Measurements from ENCODE around the gene AMY1B. TPM values are rescaled to one million over a fixed set of nuclear protein-coding genes. Genes with fewer than 3 reads are reported as not detected.
"Not testable (repeated sequence)": the region's sequence is repeated elsewhere in the genome, so short reads cannot be mapped to it uniquely, and the experiment has no call there.

The AMY1B gene
- not detected for total RNA-seq

GRCh38 chr1:103696110-103696509 is at the start of gene AMY1B:
TSS of gene AMY1B (minus strand) at chr1:103696210. CDS start at chr1:103695639, 571 bp downstream.
- H3K27ac Mint-ChIP-seq; ATAC-seq (replicated peaks in 1 of 2); H3K4me3 Mint-ChIP-seq; H3K27me3 Mint-ChIP-seq (ENCODE audit: low read depth); H3K9me3 Mint-ChIP-seq; H3K4me1 Mint-ChIP-seq (ENCODE audit: low read depth); DNase-seq; H3K36me3 Mint-ChIP-seq (ENCODE audit: insufficient read depth in 2 of 2): not testable (repeated sequence)

DNA sequence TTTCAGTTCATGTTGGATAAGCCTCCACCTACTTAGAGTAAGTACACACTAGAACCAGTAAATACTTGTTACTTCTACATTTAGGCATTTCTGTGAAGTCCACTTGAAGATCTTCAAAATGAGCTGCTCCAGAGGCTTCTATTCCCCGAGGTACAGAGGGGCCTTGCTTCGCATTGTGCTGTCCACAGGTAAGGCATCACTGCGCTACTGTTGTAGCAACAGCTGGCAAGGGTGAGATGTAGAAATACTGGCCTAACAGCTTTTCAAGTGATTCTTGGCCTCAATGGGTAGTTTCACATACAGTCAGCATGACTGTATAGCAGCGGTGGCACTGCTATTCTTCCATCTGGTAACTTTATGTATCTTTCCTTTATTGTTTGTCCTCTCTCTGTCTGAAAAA is 49.0 kb upstream of the AMY1B start:
- H3K9me3 Mint-ChIP-seq; H3K4me3 Mint-ChIP-seq; ATAC-seq (replicated peaks in 1 of 2); H3K4me1 Mint-ChIP-seq (ENCODE audit: low read depth); H3K27me3 Mint-ChIP-seq (ENCODE audit: low read depth); H3K36me3 Mint-ChIP-seq (ENCODE audit: insufficient read depth in 2 of 2); H3K27ac Mint-ChIP-seq; DNase-seq: not testable (repeated sequence)

- H3K4me1 Mint-ChIP-seq (ENCODE audit: low read depth); ATAC-seq (replicated peaks in 1 of 2); H3K36me3 Mint-ChIP-seq (ENCODE audit: insufficient read depth in 2 of 2); H3K27ac Mint-ChIP-seq; H3K27me3 Mint-ChIP-seq (ENCODE audit: low read depth); H3K4me3 Mint-ChIP-seq; DNase-seq; H3K9me3 Mint-ChIP-seq: not testable (repeated sequence)
These were observed 48.4 kb upstream of the AMY1B start for GRCh38 chr1:103744449-103744848.

DNA sequence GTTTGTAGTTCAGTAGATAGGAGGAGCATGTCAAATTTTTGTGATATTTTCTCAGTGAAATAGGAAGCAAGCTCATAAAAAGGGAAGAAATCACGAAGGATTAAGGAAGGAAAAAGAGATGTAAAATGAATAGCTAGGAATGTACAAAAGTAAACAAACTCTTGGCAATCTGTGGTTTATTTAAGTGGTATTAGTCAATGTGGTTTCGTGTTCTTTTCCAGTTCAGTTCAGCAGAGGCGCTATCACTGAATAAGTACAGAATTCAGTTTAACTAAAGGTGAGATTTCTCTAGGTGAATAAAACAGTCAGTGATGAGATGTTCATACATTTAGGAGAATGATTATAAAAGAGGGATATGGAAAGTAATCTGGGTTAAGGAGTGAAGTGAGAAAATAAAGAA is 42.0 kb upstream of the AMY1B start:
- not testable (repeated sequence) for DNase-seq; H3K4me3 Mint-ChIP-seq; H3K27me3 Mint-ChIP-seq (ENCODE audit: low read depth)

DNA sequence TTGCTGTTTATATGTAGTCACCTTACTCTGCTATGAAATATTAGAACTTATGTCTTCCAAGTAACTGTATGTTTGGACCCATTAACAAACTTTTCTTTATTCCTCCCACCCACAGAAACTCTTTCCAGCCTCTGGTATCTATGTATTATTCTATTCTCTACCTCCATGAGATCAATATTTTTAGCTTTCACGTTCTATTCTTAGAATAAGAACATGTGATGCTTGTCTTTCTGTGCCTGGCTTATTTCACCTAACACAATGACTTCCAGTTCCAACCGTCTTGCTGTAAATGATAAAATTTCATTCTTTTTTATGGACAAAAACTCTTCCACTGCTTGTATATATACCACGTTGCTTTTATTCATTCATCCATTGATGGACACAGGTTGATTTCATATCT is 39.3 kb upstream of the AMY1B start:
- not testable (repeated sequence) for ATAC-seq (replicated peaks in 1 of 2); H3K27ac Mint-ChIP-seq; H3K36me3 Mint-ChIP-seq (ENCODE audit: insufficient read depth in 2 of 2); H3K27me3 Mint-ChIP-seq (ENCODE audit: low read depth); DNase-seq; H3K4me3 Mint-ChIP-seq; H3K4me1 Mint-ChIP-seq (ENCODE audit: low read depth); H3K9me3 Mint-ChIP-seq

More for the DNA sequence above, 42.0 kb upstream of the AMY1B start:
- not testable (repeated sequence) for H3K4me1 Mint-ChIP-seq (ENCODE audit: low read depth); ATAC-seq (replicated peaks in 1 of 2); H3K27ac Mint-ChIP-seq; H3K9me3 Mint-ChIP-seq; H3K36me3 Mint-ChIP-seq (ENCODE audit: insufficient read depth in 2 of 2)

GRCh38 chr1:103721473-103721872 is 25.5 kb upstream of the AMY1B start:
- H3K4me3 Mint-ChIP-seq; ATAC-seq (replicated peaks in 1 of 2); H3K27me3 Mint-ChIP-seq (ENCODE audit: low read depth); H3K9me3 Mint-ChIP-seq; DNase-seq; H3K36me3 Mint-ChIP-seq (ENCODE audit: insufficient read depth in 2 of 2); H3K4me1 Mint-ChIP-seq (ENCODE audit: low read depth); H3K27ac Mint-ChIP-seq: not testable (repeated sequence)

DNA sequence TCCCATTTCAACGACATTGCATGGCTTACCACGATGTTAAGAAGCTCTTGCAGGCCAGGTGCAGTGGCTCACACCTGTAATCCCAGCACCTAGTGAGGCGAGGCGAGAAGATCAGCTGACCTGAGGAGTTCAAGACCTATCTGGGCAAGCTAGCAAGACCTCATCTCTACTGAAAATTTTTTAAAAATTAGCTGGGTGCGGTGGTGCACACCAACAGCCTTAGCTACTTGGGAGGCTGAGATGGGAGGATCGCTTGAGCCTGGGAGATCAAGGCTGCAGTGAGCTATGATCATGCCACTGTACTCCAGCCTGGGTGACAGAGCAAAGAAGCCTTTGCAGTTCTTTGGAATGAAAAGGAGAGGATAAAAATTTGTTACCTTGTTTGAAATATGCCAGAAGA is 21.4 kb upstream of the AMY1B start:
- H3K27ac Mint-ChIP-seq; H3K4me1 Mint-ChIP-seq (ENCODE audit: low read depth): not testable (repeated sequence)

DNA sequence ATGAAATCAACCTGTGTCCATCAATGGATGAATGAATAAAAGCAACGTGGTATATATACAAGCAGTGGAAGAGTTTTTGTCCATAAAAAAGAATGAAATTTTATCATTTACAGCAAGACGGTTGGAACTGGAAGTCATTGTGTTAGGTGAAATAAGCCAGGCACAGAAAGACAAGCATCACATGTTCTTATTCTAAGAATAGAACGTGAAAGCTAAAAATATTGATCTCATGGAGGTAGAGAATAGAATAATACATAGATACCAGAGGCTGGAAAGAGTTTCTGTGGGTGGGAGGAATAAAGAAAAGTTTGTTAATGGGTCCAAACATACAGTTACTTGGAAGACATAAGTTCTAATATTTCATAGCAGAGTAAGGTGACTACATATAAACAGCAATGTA is 14.4 kb upstream of the AMY1B start:
- not testable (repeated sequence) for H3K9me3 Mint-ChIP-seq; H3K4me3 Mint-ChIP-seq; H3K4me1 Mint-ChIP-seq (ENCODE audit: low read depth); H3K27me3 Mint-ChIP-seq (ENCODE audit: low read depth); H3K27ac Mint-ChIP-seq; DNase-seq; ATAC-seq (replicated peaks in 1 of 2); H3K36me3 Mint-ChIP-seq (ENCODE audit: insufficient read depth in 2 of 2)

More for the DNA sequence above, 21.4 kb upstream of the AMY1B start:
- H3K4me3 Mint-ChIP-seq; ATAC-seq (replicated peaks in 1 of 2); DNase-seq; H3K27me3 Mint-ChIP-seq (ENCODE audit: low read depth); H3K36me3 Mint-ChIP-seq (ENCODE audit: insufficient read depth in 2 of 2); H3K9me3 Mint-ChIP-seq: not testable (repeated sequence)

DNA sequence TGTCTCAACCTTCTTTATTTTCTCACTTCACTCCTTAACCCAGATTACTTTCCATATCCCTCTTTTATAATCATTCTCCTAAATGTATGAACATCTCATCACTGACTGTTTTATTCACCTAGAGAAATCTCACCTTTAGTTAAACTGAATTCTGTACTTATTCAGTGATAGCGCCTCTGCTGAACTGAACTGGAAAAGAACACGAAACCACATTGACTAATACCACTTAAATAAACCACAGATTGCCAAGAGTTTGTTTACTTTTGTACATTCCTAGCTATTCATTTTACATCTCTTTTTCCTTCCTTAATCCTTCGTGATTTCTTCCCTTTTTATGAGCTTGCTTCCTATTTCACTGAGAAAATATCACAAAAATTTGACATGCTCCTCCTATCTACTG is 11.7 kb upstream of the AMY1B start:
- not testable (repeated sequence) for ATAC-seq (replicated peaks in 1 of 2); H3K4me1 Mint-ChIP-seq (ENCODE audit: low read depth); H3K27me3 Mint-ChIP-seq (ENCODE audit: low read depth); DNase-seq; H3K27ac Mint-ChIP-seq; H3K4me3 Mint-ChIP-seq; H3K9me3 Mint-ChIP-seq; H3K36me3 Mint-ChIP-seq (ENCODE audit: insufficient read depth in 2 of 2)

DNA sequence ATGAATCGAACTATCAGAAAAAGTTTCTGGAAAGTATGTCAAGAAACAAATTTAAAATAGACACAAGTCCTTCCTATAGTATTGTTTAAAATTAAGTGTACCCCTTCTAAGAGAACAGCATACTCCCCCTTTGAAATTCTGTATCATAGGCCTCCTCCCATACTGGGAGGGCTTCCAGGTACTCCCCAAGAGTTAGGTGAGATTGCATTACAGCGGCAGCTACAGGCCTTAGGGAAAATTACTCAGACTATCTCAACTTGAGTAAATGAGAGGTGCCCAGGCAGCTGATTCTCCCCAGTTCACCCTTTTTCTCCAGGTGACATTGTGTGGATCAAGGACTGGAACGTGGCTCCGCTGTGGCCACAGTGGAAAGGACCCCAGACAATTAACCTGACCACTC is 5.2 kb upstream of the AMY1B start:
- not testable (repeated sequence) for ATAC-seq (replicated peaks in 1 of 2); H3K27ac Mint-ChIP-seq; H3K36me3 Mint-ChIP-seq (ENCODE audit: insufficient read depth in 2 of 2); H3K9me3 Mint-ChIP-seq; H3K27me3 Mint-ChIP-seq (ENCODE audit: low read depth); H3K4me1 Mint-ChIP-seq (ENCODE audit: low read depth); H3K4me3 Mint-ChIP-seq; DNase-seq

DNA sequence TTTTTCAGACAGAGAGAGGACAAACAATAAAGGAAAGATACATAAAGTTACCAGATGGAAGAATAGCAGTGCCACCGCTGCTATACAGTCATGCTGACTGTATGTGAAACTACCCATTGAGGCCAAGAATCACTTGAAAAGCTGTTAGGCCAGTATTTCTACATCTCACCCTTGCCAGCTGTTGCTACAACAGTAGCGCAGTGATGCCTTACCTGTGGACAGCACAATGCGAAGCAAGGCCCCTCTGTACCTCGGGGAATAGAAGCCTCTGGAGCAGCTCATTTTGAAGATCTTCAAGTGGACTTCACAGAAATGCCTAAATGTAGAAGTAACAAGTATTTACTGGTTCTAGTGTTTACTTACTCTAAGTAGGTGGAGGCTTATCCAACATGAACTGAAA is 4.7 kb upstream of the AMY1B start:
- not testable (repeated sequence) for DNase-seq, H3K9me3 Mint-ChIP-seq

GRCh38 chr1:103697430-103697829 is 1.4 kb upstream of the AMY1B start:
- not testable (repeated sequence) for ATAC-seq (replicated peaks in 1 of 2); H3K4me3 Mint-ChIP-seq; DNase-seq; H3K4me1 Mint-ChIP-seq (ENCODE audit: low read depth); H3K9me3 Mint-ChIP-seq; H3K36me3 Mint-ChIP-seq (ENCODE audit: insufficient read depth in 2 of 2); H3K27me3 Mint-ChIP-seq (ENCODE audit: low read depth); H3K27ac Mint-ChIP-seq

More for the DNA sequence above, 4.7 kb upstream of the AMY1B start:
- H3K27me3 Mint-ChIP-seq (ENCODE audit: low read depth); H3K4me3 Mint-ChIP-seq; ATAC-seq (replicated peaks in 1 of 2); H3K4me1 Mint-ChIP-seq (ENCODE audit: low read depth); H3K36me3 Mint-ChIP-seq (ENCODE audit: insufficient read depth in 2 of 2); H3K27ac Mint-ChIP-seq: not testable (repeated sequence)

DNA sequence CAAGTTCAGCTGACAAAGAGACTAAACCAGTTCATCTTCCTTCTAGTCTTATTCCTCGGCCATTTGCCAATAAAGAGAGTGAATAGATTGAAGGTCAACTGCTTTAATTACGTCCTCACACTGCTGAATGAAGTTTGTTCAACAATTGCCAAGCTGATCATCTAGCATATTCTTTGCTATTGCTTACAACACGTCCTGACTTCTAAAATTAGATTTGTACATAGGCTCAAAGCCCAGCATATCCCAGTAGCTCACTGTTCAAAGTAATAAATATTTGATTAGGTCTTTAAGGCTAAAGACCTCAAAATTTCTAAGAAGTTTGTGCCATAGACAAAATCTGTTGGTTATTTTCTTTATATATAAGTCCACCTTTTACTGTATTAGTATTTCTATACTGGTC is 19.7 kb downstream of the AMY1B start:
- H3K9me3 Mint-ChIP-seq; H3K36me3 Mint-ChIP-seq (ENCODE audit: insufficient read depth in 2 of 2); DNase-seq; H3K4me3 Mint-ChIP-seq; ATAC-seq (replicated peaks in 1 of 2); H3K4me1 Mint-ChIP-seq (ENCODE audit: low read depth); H3K27me3 Mint-ChIP-seq (ENCODE audit: low read depth); H3K27ac Mint-ChIP-seq: not testable (repeated sequence)

- not testable (repeated sequence) for H3K4me1 Mint-ChIP-seq (ENCODE audit: low read depth); ATAC-seq (replicated peaks in 1 of 2); DNase-seq; H3K36me3 Mint-ChIP-seq (ENCODE audit: insufficient read depth in 2 of 2); H3K4me3 Mint-ChIP-seq; H3K9me3 Mint-ChIP-seq; H3K27ac Mint-ChIP-seq; H3K27me3 Mint-ChIP-seq (ENCODE audit: low read depth)
These were observed 40.5 kb downstream of the AMY1B start, which contains the start of gene AMY1A for GRCh38 chr1:103655460-103655859. TSS of gene AMY1A (plus strand) at chr1:103655760. CDS start at chr1:103656331, 571 bp downstream.

Measured in activated T-cell treated with anti-CD3 and anti-CD28 coated beads, Interleukin-2, amount 50 U/mL, for 72 hours (primary cell).